IMR-90 (cell line): ENCODE measurements around the gene UBA3. TPM values are rescaled to one million over a fixed set of nuclear protein-coding genes. Genes with fewer than 3 reads are reported as not detected.

Experiments
- ATAC-seq: fragments of 200-7000 bp; cut with Tn5 transposase; 2 replicates; pipeline ENCODE4 v1.9.1; 2020; ENCODE audit warnings: low read depth, mild to moderate bottlenecking, moderate library complexity
- BruUV-seq: library from RNA; stranded (reverse); fragments of 400-500 nt; replicated peaks from 2 replicates; lab custom pipeline; 2021; lab: Mats Ljungman, UMichigan
- CTCF ChIA-PET: fragments of 300-600 bp; formaldehyde crosslinking; extraction: SDS; loops from one replicate; lab custom pipeline; 2021; ENCODE audit warnings: antibody characterized with exemption; lab: Yijun Ruan, JAX
- POLR2A ChIA-PET: fragments of 300-600 bp; sonication (Branson Sonifier 250); formaldehyde crosslinking; loops from one replicate; lab custom pipeline; 2022; ENCODE audit warnings: antibody characterized with exemption; ENCODE audit not compliant: unreplicated experiment; lab: Charles Lee
- DNase-seq: peaks from one replicate; pipeline ENCODE4 v3.0.0; 2013
- H2AFZ ChIP-seq: replicated peaks from 2 replicates; pipeline ENCODE3; 2013; ENCODE audit warnings: low read length, mild to moderate bottlenecking; ENCODE audit not compliant: poor library complexity
- H2AK5ac ChIP-seq: 2 replicates; pipeline ENCODE4 v1.6.1; 2013; ENCODE audit warnings: low read depth, low read length, inconsistent platforms
- H2AK9ac ChIP-seq: replicated peaks from 2 replicates; pipeline ENCODE3; 2013; ENCODE audit warnings: mild to moderate bottlenecking, low read depth, low read length, moderate library complexity; ENCODE audit not compliant: poor library complexity
- H2BK120ac ChIP-seq: 2 replicates; pipeline ENCODE4 v1.6.1; 2013; ENCODE audit warnings: low read depth, low read length, inconsistent platforms
- H2BK15ac ChIP-seq: 3 replicates; pipeline ENCODE4 v1.6.1; 2013; ENCODE audit warnings: low read depth, low read length, inconsistent platforms
- H2BK20ac ChIP-seq: 2 replicates; pipeline ENCODE4 v1.6.1; 2013; ENCODE audit warnings: low read depth, mild to moderate bottlenecking, inconsistent platforms, low read length, moderate library complexity
- H2BK5ac ChIP-seq: 2 replicates; pipeline ENCODE4 v1.6.1; 2013; ENCODE audit warnings: mild to moderate bottlenecking, low read depth, low read length, inconsistent platforms; ENCODE audit not compliant: poor library complexity, severe bottlenecking
- H3K14ac ChIP-seq: replicated peaks from 2 replicates; pipeline ENCODE4 v1.6.1; 2013; ENCODE audit warnings: low read depth, low read length, inconsistent platforms
- H3K18ac ChIP-seq: 2 replicates; pipeline ENCODE4 v1.6.1; 2013; ENCODE audit warnings: low read depth, low read length, control low read depth
- H3K23ac ChIP-seq: 2 replicates; pipeline ENCODE4 v1.6.1; 2013; ENCODE audit warnings: low read depth, low read length, inconsistent platforms
- H3K27ac ChIP-seq: 2 replicates; pipeline ENCODE4 v1.5.1; 2013; ENCODE audit warnings: mild to moderate bottlenecking, control low read depth, low read length; ENCODE audit not compliant: insufficient read depth
- H3K27me3 ChIP-seq: 2 replicates; pipeline ENCODE4 v1.6.1; 2013; ENCODE audit warnings: low read length; ENCODE audit not compliant: control insufficient read depth, insufficient read depth
- H3K36me3 ChIP-seq: 2 replicates; pipeline ENCODE4 v1.6.1; 2013; ENCODE audit warnings: low read length, mixed read lengths; ENCODE audit not compliant: control insufficient read depth, insufficient read depth
- H3K4ac ChIP-seq: 2 replicates; pipeline ENCODE4 v1.6.1; 2013; ENCODE audit warnings: low read depth, low read length, inconsistent platforms
- H3K4me1 ChIP-seq: 2 replicates; pipeline ENCODE4 v1.6.1; 2013; ENCODE audit warnings: low read length, mixed read lengths; ENCODE audit not compliant: control insufficient read depth, insufficient read depth
- H3K4me2 ChIP-seq: 2 replicates; pipeline ENCODE4 v1.6.1; 2013; ENCODE audit warnings: low read depth, mild to moderate bottlenecking, control low read depth, low read length, moderate library complexity
- H3K4me3 ChIP-seq: 2 replicates; pipeline ENCODE4 v1.5.1; 2013; ENCODE audit warnings: low read depth, mild to moderate bottlenecking, control low read depth, low read length, moderate library complexity; ENCODE audit not compliant: insufficient read depth
- H3K56ac ChIP-seq: 2 replicates; pipeline ENCODE4 v1.6.1; 2013; ENCODE audit warnings: low read length, inconsistent platforms; ENCODE audit not compliant: insufficient read depth; ENCODE audit errors: extremely low read depth
- H3K79me1 ChIP-seq, 2 experiments: 2 replicates each; pipeline ENCODE4 v1.6.1; 2013; ENCODE audit warnings: low read length in 2 of 2, inconsistent platforms in 1 of 2, low read depth in 1 of 2
- H3K9ac ChIP-seq: 2 replicates; pipeline ENCODE4 v1.6.1; 2013; ENCODE audit warnings: low read depth, low read length, control low read depth
- H3K9me1 ChIP-seq: 2 replicates; pipeline ENCODE4 v1.6.1; 2013; ENCODE audit warnings: low read length, inconsistent platforms; ENCODE audit not compliant: insufficient read depth
- H3K9me3 ChIP-seq: 2 replicates; pipeline ENCODE4 v1.6.1; 2013; ENCODE audit warnings: low read length; ENCODE audit not compliant: control insufficient read depth, insufficient read depth
- H4K20me1 ChIP-seq: 2 replicates; pipeline ENCODE4 v1.6.1; 2013; ENCODE audit warnings: low read length, inconsistent platforms; ENCODE audit not compliant: insufficient read depth
- H4K5ac ChIP-seq: 2 replicates; pipeline ENCODE4 v1.6.1; 2013; ENCODE audit warnings: mild to moderate bottlenecking, low read depth, low read length, control low read depth
- H4K8ac ChIP-seq, 2 experiments: 2 replicates each; pipeline ENCODE4 v1.6.1; 2013; ENCODE audit warnings: low read depth in 2 of 2, low read length in 2 of 2, control low read depth in 1 of 2, inconsistent platforms in 1 of 2
- H4K91ac ChIP-seq: 2 replicates; pipeline ENCODE4 v1.6.1; 2013; ENCODE audit warnings: low read depth, low read length, inconsistent platforms; ENCODE audit not compliant: insufficient read depth
- CEBPB ChIP-seq: IDR thresholded peaks from 2 replicates; pipeline ENCODE4 v1.6.1; 2012; ENCODE audit warnings: low read depth, low read length, improper control_type of control experiment
- CHD1 ChIP-seq: IDR thresholded peaks from 2 replicates; pipeline ENCODE4 v1.6.1; 2012; ENCODE audit warnings: low read depth, low read length, improper control_type of control experiment
- MXI1 ChIP-seq: IDR thresholded peaks from 2 replicates; pipeline ENCODE4 v1.6.1; 2012; ENCODE audit warnings: low read depth, mild to moderate bottlenecking, low read length, moderate library complexity, borderline replicate concordance
- NFE2L2 ChIP-seq: fragments of 150-350 bp; IDR thresholded peaks from 2 replicates; pipeline ENCODE4 v1.6.1; 2016; ENCODE audit warnings: low read depth, mild to moderate bottlenecking, low read length
- RCOR1 ChIP-seq: IDR thresholded peaks from 2 replicates; pipeline ENCODE4 v1.6.1; 2012; ENCODE audit warnings: mild to moderate bottlenecking, low read length, improper control_type of control experiment; ENCODE audit not compliant: insufficient replicate concordance
- RFX5 ChIP-seq: IDR thresholded peaks from 2 replicates; pipeline ENCODE4 v1.8.0; 2012; ENCODE audit warnings: low read depth, mild to moderate bottlenecking, low read length, moderate library complexity
- SMC3 ChIP-seq: fragments of 150-350 bp; IDR thresholded peaks from 2 replicates; pipeline ENCODE4 v1.6.1; 2016; ENCODE audit warnings: low read depth, mild to moderate bottlenecking, antibody characterized with exemption, low read length, moderate library complexity
- WGBS, 2 experiments: methylation state at CpG; one replicate each; pipeline versions ENCODE4 v1.1.5 to v1.1.7; 2013; ENCODE audit warnings: missing lambda C conversion rate in 2 of 2; ENCODE audit not compliant: insufficient read length in 1 of 2; ENCODE audit errors: extremely low coverage in 2 of 2; 5-methylcytosine and 5-hydroxymethylcytosine counted together
- dilution Hi-C: fragments of 300-500 bp; cut with HindIII; formaldehyde crosslinking; loops from one replicate; pipeline ENCODE4 v1.14.3; 2018; ENCODE audit warnings: low sequenced_read_pairs; ENCODE audit not compliant: unreplicated experiment
- in situ Hi-C: fragments of 300-500 bp; cut with MboI; formaldehyde crosslinking; loops from 3 replicates; pipeline ENCODE4 v1.14.3; 2019; ENCODE audit warnings: low sequenced_read_pairs, inconsistent platforms, mixed read lengths
- intact Hi-C: fragments of 100-400 bp; cut with micrococcal nuclease; formaldehyde crosslinking; loops from 2 replicates; pipeline ENCODE4 v1.10.0; 2022
- polyA plus RNA-seq, 3 experiments: library from polyadenylated mRNA; depleted of rRNA; stranded (reverse); fragments of >200 nt; gene quantifications; 2 replicates each; pipeline ENCODE4 v1.2.3, GENCODE V29; 2012; ENCODE audit warnings: low replicate concordance in 1 of 3
- total RNA-seq: library from RNA; depleted of rRNA; stranded (reverse); fragments of >200 nt; gene quantifications from 2 replicates; pipeline ENCODE4 v1.2.3, GENCODE V29; 2012
- TF ChIP-seq, protein P1 (sequence below): fragments of 150-350 bp; IDR thresholded peaks from 2 replicates; pipeline ENCODE4 v1.6.1; 2016; ENCODE audit warnings: low read depth, mild to moderate bottlenecking, low read length, moderate library complexity, borderline replicate concordance
- TF ChIP-seq, protein P2 (sequence below): conservative IDR thresholded peaks from 2 replicates; pipeline ENCODE4 v1.5.1; 2012; ENCODE audit warnings: mild to moderate bottlenecking, low read depth, low read length, improper control_type of control experiment

Gene UBA3
- total and polyA plus RNA-seq, 2 of the 4 experiments (the other 2 are of a cell fraction), result 51.8 to 64.3 TPM

DNA sequence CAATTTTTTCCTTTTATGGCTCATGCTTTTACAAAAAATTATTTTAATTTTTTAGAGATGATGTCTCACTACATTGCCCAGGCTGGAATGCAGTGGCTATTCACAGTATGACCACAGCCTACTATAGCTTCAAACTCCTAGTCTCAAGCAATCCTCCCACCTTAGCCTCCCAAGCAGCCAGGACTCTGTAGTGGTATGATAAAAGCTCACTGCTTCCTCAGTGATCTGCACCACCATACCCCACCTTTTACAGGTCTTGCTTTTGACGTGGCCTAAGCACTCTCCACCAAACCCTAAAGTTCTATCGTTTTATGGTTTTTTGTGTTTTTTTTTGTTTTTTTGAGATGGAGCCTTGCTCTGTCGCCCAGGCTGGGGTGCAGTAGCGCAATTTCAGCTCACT lies 14.0 kb downstream of the UBA3 start:
- no peaks in the 10 kb centered on the region for H3K27me3 ChIP-seq
- H2BK20ac ChIP-seq, result no peak overlapping the region
- dilution Hi-C loops, result no loop called here
- H3K79me1 ChIP-seq, result peaks cover 7 to 12% of the 10 kb centered on the region in 2 experiments; a peak in 3 of 4 replicates
- H2BK120ac ChIP-seq, result no peak overlapping the region
- no peak overlapping the region for H4K91ac ChIP-seq
- H3K56ac ChIP-seq, result no peak overlapping the region
- 0 out of 2 replicates have a peak, but pooled peaks cover 2% of the 10 kb centered on the region for H3K4me1 ChIP-seq
- H3K14ac ChIP-seq, result no peak overlapping the region
- no peak overlapping the region for H3K18ac ChIP-seq
- H2AFZ ChIP-seq, result no peak overlapping the region
- no peak overlapping the region for H3K4me3 ChIP-seq
- ChIA-PET CTCF (no interaction called here), POLR2A (no interaction called here)
- no peaks in the 10 kb centered on the region for H4K20me1 ChIP-seq
- DNase-seq (no peak), ATAC-seq (peak; percentile 37)
- no peak overlapping the region; the same call in 1 of the 2 replicates for H2AK5ac ChIP-seq
- intact Hi-C loops, result no loop called here
- no peak overlapping the region for H2AK9ac ChIP-seq
- H4K5ac ChIP-seq, result peak overlapping the region; percentile 63; the same call in 1 of the 2 replicates
- H3K27ac ChIP-seq, result no peak overlapping the region
- peaks cover 4% of the 10 kb centered on the region; the same call in 1 of the 2 replicates for H3K9me1 ChIP-seq
- no peak overlapping the region for H2BK5ac ChIP-seq
- no peak overlapping the region for H3K4me2 ChIP-seq
- H2BK15ac ChIP-seq, result no peak overlapping the region
- in situ Hi-C loops, result no loop called here
- TF ChIP-seq RFX5 (no peak), CEBPB (no peak), NFE2L2 (no peak), SMC3 (no peak), RCOR1 (no peak), MXI1 (no peak), CHD1 (no peak)
- TF ChIP-seq, protein P1, sequence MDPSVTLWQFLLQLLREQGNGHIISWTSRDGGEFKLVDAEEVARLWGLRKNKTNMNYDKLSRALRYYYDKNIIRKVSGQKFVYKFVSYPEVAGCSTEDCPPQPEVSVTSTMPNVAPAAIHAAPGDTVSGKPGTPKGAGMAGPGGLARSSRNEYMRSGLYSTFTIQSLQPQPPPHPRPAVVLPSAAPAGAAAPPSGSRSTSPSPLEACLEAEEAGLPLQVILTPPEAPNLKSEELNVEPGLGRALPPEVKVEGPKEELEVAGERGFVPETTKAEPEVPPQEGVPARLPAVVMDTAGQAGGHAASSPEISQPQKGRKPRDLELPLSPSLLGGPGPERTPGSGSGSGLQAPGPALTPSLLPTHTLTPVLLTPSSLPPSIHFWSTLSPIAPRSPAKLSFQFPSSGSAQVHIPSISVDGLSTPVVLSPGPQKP, result no peak
- TF ChIP-seq, protein P2, sequence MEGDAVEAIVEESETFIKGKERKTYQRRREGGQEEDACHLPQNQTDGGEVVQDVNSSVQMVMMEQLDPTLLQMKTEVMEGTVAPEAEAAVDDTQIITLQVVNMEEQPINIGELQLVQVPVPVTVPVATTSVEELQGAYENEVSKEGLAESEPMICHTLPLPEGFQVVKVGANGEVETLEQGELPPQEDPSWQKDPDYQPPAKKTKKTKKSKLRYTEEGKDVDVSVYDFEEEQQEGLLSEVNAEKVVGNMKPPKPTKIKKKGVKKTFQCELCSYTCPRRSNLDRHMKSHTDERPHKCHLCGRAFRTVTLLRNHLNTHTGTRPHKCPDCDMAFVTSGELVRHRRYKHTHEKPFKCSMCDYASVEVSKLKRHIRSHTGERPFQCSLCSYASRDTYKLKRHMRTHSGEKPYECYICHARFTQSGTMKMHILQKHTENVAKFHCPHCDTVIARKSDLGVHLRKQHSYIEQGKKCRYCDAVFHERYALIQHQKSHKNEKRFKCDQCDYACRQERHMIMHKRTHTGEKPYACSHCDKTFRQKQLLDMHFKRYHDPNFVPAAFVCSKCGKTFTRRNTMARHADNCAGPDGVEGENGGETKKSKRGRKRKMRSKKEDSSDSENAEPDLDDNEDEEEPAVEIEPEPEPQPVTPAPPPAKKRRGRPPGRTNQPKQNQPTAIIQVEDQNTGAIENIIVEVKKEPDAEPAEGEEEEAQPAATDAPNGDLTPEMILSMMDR, result no peak
- no TSS peak for BruUV-seq
- 100% methylated on average over 1 of the region's 4 CpGs; no CpG with 5 or more reads in 1 of the 2 experiments for WGBS, 2 experiments
- no peak overlapping the region for H3K4ac ChIP-seq
- H3K23ac ChIP-seq, result peak overlapping the region; percentile 15; the same call in 1 of the 2 replicates
- no peaks in the 10 kb centered on the region for H3K9me3 ChIP-seq
- H3K36me3 ChIP-seq, result peaks cover 18% of the 10 kb centered on the region
- H3K9ac ChIP-seq, result no peak overlapping the region
- no peak overlapping the region for H4K8ac ChIP-seq
